HepG2 (cell line): Measurements from ENCODE around the gene C6orf136. TPM values are rescaled to one million over a fixed set of nuclear protein-coding genes. Genes with fewer than 3 reads are reported as not detected.

Experiments
- HIC2 ChIP-seq: sonication (generic); formaldehyde crosslinking; IDR thresholded peaks from 2 replicates; pipeline ENCODE4 v1.9.0; 2022; ENCODE audit warnings: low read depth, missing genetic modification reagents
- KIAA2018 ChIP-seq: sonication (generic); formaldehyde crosslinking; IDR thresholded peaks from 2 replicates; pipeline ENCODE4 v1.5.0; 2020; ENCODE audit warnings: mild to moderate bottlenecking, missing genetic modification reagents, borderline replicate concordance
- LCORL ChIP-seq, 2 experiments: fragments of 450-650 bp in 1 of 2; sonication (generic) in 1 of 2; formaldehyde crosslinking in 1 of 2; IDR thresholded peaks; 2 replicates each; pipeline versions ENCODE4 v1.5.0 to v1.6.1; 2017 to 2020; ENCODE audit warnings: antibody characterized with exemption in 1 of 2, missing genetic modification reagents in 1 of 2
- MEF2D ChIP-seq: sonication (generic); formaldehyde crosslinking; IDR thresholded peaks from 2 replicates; pipeline ENCODE4 v1.5.1; 2020; ENCODE audit warnings: mild to moderate bottlenecking, missing genetic modification reagents
- PATZ1 ChIP-seq: sonication (generic); formaldehyde crosslinking; IDR thresholded peaks from 2 replicates; pipeline ENCODE4 v1.4.0; 2020; ENCODE audit warnings: missing genetic modification reagents
- PLRG1 ChIP-seq: fragments of 450-650 bp; conservative IDR thresholded peaks from 2 replicates; pipeline ENCODE4 v1.6.1; 2016
- REPIN1 ChIP-seq: sonication (generic); formaldehyde crosslinking; IDR thresholded peaks from 2 replicates; pipeline ENCODE4 v1.8.0; 2022; ENCODE audit warnings: missing genetic modification reagents, low read depth, mild to moderate bottlenecking, borderline replicate concordance
- ZNF431 ChIP-seq: sonication (generic); formaldehyde crosslinking; IDR thresholded peaks from 2 replicates; pipeline ENCODE4 v1.9.0; 2022; ENCODE audit warnings: missing genetic modification reagents, low read depth, mild to moderate bottlenecking, borderline replicate concordance
- ZNF557 ChIP-seq: sonication (generic); formaldehyde crosslinking; IDR thresholded peaks from 2 replicates; pipeline ENCODE4 v1.4.0; 2020; ENCODE audit warnings: missing genetic modification reagents
- polyA plus RNA-seq, 8 experiments: library from polyadenylated mRNA; depleted of rRNA in 3 of 8; stranded (reverse) in 7 of 8; unstranded in 1 of 8; fragments of >200 nt; fragmentation: Illumina TruSeq in 4 of 8; extraction: Trizol in 4 of 8; gene quantifications; 2 replicates each; pipeline versions ENCODE4 v1.2.1 to v1.2.3, GENCODE V29; 2011 to 2016; ENCODE audit warnings: low read depth in 4 of 8, missing spikeins in 1 of 8, mixed read lengths in 1 of 8; ENCODE audit not compliant: insufficient read depth in 1 of 8
- total RNA-seq, 5 experiments: library from RNA; depleted of rRNA; stranded (reverse); fragments of >200 nt; fragmentation: Illumina TruSeq; extraction: Trizol; gene quantifications; 2 replicates each; pipeline ENCODE4 v1.2.3, GENCODE V29; 2016; ENCODE audit warnings: low read depth in 1 of 5

C6orf136 gene
- total and polyA plus RNA-seq, 2 of the 13 experiments (the other 11 are each of a cell fraction or from before 2014, with no cell fraction given) = 12.0 to 26.2 TPM

GRCh38 chr6:30616811-30617564 lies 29.9 kb upstream of the C6orf136 start, which contains the start of gene PPP1R10 (continued):
- no peak for TF ChIP-seq KIAA2018 (CRISPR knock-in tag)
- TF ChIP-seq PLRG1 = no peak
- peak; percentile 80; the same call in 1 of the 2 replicates for TF ChIP-seq ZNF431 (CRISPR knock-in tag)
- TF ChIP-seq HIC2 (CRISPR knock-in tag) = no peak; the same call in 1 of the 2 replicates
- peak; percentile 58; the same call in 1 of the 2 replicates for TF ChIP-seq ZNF557
- TF ChIP-seq PATZ1 (CRISPR knock-in tag) = peak; percentile 46; the same call in 1 of the 2 replicates
- TF ChIP-seq REPIN1 (CRISPR knock-in tag) = peak; percentile 90
- TF ChIP-seq MEF2D = peak; percentile 58
- no peak for TF ChIP-seq LCORL (IDR thresholded peaks at IDR 0.05)
- no peak; the same call in 1 of the 2 replicates for TF ChIP-seq LCORL (CRISPR knock-in tag; IDR thresholded peaks at IDR 0.05)
